ENCODE measurements around the gene ALDH1L1.

DNA sequence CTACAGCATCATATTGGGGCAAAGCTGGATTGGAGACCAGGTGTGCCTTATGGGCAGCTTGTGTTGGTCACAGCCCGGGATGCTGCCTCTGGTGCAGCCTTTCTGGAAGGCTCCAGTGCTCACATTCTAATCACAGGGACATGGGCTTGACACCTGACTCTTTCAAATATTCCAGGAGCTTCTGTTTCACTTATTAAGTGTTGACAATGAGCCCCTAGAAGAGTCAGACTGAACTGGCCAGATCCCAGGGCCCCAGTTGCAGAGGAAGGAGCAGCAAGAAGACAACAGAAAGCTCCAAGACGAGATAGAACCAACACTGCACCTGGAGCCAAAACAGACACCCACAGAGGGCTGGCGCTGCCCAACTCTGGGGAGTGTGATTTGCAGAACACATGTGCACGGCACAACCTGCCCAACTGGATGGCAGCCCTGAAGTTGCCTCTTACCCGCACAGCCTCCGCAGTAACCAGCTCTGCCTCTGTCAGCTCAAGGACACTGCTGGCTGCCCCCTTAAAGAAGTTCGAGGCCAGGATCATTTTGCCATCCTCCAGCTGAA, 30.3 kb downstream of the ALDH1L1 start:
- no peak for TF ChIP-seq POLR2A (IDR thresholded peaks at IDR 0.05; ENCODE audit: low read length)
- no peak for TF ChIP-seq GATA1 (IDR thresholded peaks at IDR 0.05; ENCODE audit: low read depth, low read length)

Data from erythroblast (primary cell).